ENCODE data around the gene AK5.

AK5 gene, protein sequence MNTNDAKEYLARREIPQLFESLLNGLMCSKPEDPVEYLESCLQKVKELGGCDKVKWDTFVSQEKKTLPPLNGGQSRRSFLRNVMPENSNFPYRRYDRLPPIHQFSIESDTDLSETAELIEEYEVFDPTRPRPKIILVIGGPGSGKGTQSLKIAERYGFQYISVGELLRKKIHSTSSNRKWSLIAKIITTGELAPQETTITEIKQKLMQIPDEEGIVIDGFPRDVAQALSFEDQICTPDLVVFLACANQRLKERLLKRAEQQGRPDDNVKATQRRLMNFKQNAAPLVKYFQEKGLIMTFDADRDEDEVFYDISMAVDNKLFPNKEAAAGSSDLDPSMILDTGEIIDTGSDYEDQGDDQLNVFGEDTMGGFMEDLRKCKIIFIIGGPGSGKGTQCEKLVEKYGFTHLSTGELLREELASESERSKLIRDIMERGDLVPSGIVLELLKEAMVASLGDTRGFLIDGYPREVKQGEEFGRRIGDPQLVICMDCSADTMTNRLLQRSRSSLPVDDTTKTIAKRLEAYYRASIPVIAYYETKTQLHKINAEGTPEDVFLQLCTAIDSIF

DNA sequence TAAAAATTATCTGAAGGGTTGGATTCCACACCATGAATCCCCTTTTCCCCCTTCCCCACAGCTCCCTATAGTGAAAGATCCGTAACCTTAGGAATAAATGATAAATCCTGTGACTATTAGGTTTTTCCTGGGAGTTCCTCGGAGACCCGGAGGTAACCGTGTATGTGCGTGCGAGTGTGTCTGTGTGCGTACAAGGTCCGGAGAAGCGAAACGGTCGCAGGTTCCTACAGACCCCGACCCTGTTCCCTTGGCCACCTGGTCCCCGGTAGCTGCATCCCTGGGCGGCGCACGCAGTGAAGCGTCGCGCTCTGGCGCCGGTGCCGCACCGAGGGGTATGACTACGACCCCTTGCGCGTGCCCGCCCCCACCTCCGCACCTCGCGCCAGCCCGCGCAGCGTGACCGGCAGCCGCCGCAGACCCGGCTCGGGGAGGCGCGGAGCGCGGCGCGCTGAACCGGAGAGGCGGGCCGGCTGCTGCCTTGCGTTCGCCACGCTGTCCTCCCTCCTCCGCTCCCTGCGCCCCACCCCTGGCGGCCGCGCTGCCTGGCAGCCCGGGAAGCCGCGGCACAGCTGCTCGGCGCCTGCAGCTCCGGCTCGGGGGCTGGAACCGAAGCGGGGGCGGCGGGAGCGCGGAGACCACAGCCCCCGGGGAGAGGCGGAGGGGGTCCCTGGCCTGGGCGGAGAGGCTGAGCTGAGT lies at the start of gene AK5:
Gene AK5, plus strand, starts transcription at position 529 of the 696 bp plus-strand sequence. CDS start 295 bp downstream, outside the sequence.
- no peak for TF ChIP-seq CTCF (IDR thresholded peaks at IDR 0.05; ENCODE audit: control insufficient read depth, extremely low read depth, insufficient read depth)
- no peak for DNase-seq (ENCODE audit: low read depth)

GRCh38 chr1:77232829-77233228 lies 49.0 kb upstream of the AK5 start:
- no peak for TF ChIP-seq CTCF (IDR thresholded peaks at IDR 0.05; ENCODE audit: control insufficient read depth, extremely low read depth, insufficient read depth)
- DNase-seq (ENCODE audit: low read depth) = no peak

More for the DNA sequence above, at the start of gene AK5:
- peak within 1 kb of the TSS; percentile 47 for H3K4me3 ChIP-seq (ENCODE audit: low read depth, low read length)

DNA sequence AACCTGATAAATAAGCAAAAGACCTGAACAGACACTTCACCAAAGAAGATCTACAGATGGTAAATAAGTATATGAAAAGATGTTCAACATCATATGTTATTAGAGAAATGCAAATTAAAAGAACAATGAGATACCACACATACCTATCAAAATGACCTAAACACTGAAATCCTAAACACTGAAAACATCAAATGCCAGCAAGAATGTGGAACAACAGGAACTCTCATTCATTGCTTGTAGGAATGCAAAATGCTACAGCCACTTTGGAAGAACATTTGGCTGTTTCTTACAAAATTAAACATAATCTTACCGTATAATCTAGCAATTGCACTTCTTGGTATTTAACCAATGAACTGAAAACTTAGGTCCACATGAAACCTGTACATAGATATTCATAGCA lies 47.7 kb upstream of the AK5 start:
- no peak for DNase-seq (ENCODE audit: low read depth)
- TF ChIP-seq CTCF (IDR thresholded peaks at IDR 0.05; ENCODE audit: control insufficient read depth, extremely low read depth, insufficient read depth) = no peak
- H3K4me3 ChIP-seq (ENCODE audit: low read depth, low read length) = no peak overlapping the region

More at GRCh38 chr1:77232829-77233228, 49.0 kb upstream of the AK5 start:
- H3K4me3 ChIP-seq (ENCODE audit: low read depth, low read length) = no peak overlapping the region

DNA sequence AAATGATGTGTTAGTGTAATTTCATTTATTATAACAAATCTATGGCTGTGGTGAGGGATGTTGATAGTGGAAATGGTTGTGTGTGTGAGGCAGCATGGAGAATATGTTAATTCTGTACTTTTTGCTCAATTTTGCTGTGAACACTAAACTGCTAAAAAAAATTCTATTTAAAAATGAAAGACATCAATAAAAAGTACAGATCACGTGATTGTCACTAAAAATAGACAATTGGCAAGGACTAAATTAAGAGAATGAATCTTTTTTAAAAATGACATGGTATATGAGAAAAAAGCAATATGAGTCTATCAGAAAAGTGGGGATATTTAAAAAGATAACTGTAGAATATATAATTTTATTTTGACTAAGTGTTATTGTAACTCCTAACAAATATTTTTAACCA lies 46.9 kb upstream of the AK5 start:
- no peak overlapping the region for H3K4me3 ChIP-seq (ENCODE audit: low read depth, low read length)
- no peak for DNase-seq (ENCODE audit: low read depth)
- TF ChIP-seq CTCF (IDR thresholded peaks at IDR 0.05; ENCODE audit: control insufficient read depth, extremely low read depth, insufficient read depth) = no peak

DNA sequence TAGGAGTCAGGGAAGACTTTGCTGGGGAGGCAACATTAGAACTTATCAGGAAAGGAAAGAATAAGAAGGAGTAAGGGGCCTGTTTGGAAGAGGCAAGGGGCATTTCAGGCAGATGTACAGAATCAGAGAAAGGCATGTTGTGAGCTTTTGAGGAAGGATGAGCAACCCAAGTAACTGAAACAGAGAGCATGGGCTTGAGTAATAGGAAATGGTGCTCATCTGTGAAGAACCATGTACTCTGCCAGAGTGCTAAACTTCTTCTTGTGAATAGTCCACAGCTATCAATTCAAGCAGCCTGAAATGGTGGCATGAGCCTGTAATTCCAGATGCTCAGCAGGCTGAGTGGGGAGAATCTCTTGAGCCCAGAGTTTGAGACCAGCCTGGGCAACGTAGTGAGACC lies 43.4 kb upstream of the AK5 start:
- no peak overlapping the region for H3K4me3 ChIP-seq (ENCODE audit: low read depth, low read length)
- TF ChIP-seq CTCF (IDR thresholded peaks at IDR 0.05; ENCODE audit: control insufficient read depth, extremely low read depth, insufficient read depth) = no peak
- no peak for DNase-seq (ENCODE audit: low read depth)

DNA sequence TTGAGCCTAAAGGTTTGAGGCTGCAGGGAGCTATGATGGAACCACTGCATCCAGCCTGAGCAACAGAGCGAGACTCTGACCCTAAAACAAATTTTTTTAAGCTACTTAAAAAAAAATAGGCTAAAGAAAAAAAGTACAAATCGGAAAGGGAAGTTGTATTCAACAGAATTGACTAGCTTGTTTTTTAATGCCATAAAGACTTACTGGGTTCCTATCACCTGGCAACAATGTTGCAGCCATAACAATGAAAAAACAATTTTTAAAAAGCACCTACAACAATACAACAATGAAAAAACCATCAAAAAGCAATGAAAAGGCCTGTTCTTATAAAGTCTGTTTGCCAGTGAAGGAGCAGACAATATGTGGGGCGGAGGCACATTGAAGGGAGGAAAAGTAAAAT lies 42.5 kb upstream of the AK5 start:
- H3K4me3 ChIP-seq (ENCODE audit: low read depth, low read length) = no peak overlapping the region
- no peak for TF ChIP-seq CTCF (IDR thresholded peaks at IDR 0.05; ENCODE audit: control insufficient read depth, extremely low read depth, insufficient read depth)
- DNase-seq (ENCODE audit: low read depth) = no peak

All from LNCaP clone FGC (cell line).